ENCODE results near the gene CNTROB. TPM values are rescaled to one million over a fixed set of nuclear protein-coding genes. Genes with fewer than 3 reads are reported as not detected.

CNTROB gene
- polyA plus RNA-seq, 1 donor from 2014 or later, result 48.7 TPM

DNA sequence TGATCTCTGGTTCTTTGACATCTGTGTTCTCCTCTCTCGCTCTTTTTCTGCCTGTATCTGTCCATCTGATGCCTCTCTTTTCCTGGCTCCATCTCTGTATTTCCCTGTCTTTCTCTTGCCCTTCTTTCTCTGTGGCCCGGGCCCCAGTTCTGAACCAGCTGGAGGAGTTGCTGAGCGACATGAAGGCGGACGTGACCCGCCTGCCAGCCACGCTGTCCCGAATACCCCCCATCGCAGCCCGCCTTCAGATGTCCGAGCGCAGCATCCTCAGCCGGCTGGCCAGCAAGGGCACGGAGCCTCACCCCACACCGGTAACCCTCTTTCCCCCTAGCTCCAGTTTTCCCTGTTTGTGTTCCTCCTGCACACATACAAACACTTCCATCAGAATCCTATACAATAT, 21.7 kb upstream of the CNTROB start:
- peaks cover 6% of the 10 kb centered on the region for H4K20me1 ChIP-seq (ENCODE audit: insufficient read depth)
- H3K79me2 ChIP-seq (replicated peaks; ENCODE audit: insufficient read depth, low read length), result no peaks in the 10 kb centered on the region
- no peak overlapping the region for H2AFZ ChIP-seq (ENCODE audit: low read depth, low read length)
- no peaks in the 10 kb centered on the region for H3K9me3 ChIP-seq (ENCODE audit: low read length)
- no peaks in the 10 kb centered on the region for H3K9me2 ChIP-seq (ENCODE audit: insufficient read depth, low read length)
- TF ChIP-seq TAF1 (IDR thresholded peaks at IDR 0.05; ENCODE audit: low read depth), result no peak
- TF ChIP-seq MXI1 (conservative IDR thresholded peaks at IDR 0.05; ENCODE audit: poor library complexity, severe bottlenecking), result no peak
- TF ChIP-seq, protein P1, sequence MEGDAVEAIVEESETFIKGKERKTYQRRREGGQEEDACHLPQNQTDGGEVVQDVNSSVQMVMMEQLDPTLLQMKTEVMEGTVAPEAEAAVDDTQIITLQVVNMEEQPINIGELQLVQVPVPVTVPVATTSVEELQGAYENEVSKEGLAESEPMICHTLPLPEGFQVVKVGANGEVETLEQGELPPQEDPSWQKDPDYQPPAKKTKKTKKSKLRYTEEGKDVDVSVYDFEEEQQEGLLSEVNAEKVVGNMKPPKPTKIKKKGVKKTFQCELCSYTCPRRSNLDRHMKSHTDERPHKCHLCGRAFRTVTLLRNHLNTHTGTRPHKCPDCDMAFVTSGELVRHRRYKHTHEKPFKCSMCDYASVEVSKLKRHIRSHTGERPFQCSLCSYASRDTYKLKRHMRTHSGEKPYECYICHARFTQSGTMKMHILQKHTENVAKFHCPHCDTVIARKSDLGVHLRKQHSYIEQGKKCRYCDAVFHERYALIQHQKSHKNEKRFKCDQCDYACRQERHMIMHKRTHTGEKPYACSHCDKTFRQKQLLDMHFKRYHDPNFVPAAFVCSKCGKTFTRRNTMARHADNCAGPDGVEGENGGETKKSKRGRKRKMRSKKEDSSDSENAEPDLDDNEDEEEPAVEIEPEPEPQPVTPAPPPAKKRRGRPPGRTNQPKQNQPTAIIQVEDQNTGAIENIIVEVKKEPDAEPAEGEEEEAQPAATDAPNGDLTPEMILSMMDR (IDR thresholded peaks at IDR 0.05; ENCODE audit: poor library complexity, severe bottlenecking), result no peak
- TF ChIP-seq SMC3 (conservative IDR thresholded peaks at IDR 0.05; ENCODE audit: poor library complexity), result no peak
- no peak for TF ChIP-seq EP300 (conservative IDR thresholded peaks at IDR 0.05; ENCODE audit: poor library complexity, severe bottlenecking)
- TF ChIP-seq POLR2AphosphoS5 (IDR thresholded peaks at IDR 0.05), result no peak
- TF ChIP-seq, protein P2, sequence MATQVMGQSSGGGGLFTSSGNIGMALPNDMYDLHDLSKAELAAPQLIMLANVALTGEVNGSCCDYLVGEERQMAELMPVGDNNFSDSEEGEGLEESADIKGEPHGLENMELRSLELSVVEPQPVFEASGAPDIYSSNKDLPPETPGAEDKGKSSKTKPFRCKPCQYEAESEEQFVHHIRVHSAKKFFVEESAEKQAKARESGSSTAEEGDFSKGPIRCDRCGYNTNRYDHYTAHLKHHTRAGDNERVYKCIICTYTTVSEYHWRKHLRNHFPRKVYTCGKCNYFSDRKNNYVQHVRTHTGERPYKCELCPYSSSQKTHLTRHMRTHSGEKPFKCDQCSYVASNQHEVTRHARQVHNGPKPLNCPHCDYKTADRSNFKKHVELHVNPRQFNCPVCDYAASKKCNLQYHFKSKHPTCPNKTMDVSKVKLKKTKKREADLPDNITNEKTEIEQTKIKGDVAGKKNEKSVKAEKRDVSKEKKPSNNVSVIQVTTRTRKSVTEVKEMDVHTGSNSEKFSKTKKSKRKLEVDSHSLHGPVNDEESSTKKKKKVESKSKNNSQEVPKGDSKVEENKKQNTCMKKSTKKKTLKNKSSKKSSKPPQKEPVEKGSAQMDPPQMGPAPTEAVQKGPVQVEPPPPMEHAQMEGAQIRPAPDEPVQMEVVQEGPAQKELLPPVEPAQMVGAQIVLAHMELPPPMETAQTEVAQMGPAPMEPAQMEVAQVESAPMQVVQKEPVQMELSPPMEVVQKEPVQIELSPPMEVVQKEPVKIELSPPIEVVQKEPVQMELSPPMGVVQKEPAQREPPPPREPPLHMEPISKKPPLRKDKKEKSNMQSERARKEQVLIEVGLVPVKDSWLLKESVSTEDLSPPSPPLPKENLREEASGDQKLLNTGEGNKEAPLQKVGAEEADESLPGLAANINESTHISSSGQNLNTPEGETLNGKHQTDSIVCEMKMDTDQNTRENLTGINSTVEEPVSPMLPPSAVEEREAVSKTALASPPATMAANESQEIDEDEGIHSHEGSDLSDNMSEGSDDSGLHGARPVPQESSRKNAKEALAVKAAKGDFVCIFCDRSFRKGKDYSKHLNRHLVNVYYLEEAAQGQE (IDR thresholded peaks at IDR 0.05; ENCODE audit: borderline replicate concordance), result no peak
- TF ChIP-seq RAD21 (conservative IDR thresholded peaks at IDR 0.05), result no peak
- no peak for TF ChIP-seq EZH2 (IDR thresholded peaks at IDR 0.05; ENCODE audit: borderline replicate concordance, insufficient read depth, low read length, poor library complexity, severe bottlenecking)
- H3K9ac ChIP-seq (ENCODE audit: low read length), result no peak overlapping the region
- no peaks in the 10 kb centered on the region for H3K27me3 ChIP-seq (ENCODE audit: insufficient read depth, low read depth, low read length)
- H3K4me3 ChIP-seq (ENCODE audit: low read length), result no peak overlapping the region
- H3K27ac ChIP-seq (ENCODE audit: low read length), result no peak overlapping the region
- H3F3A ChIP-seq (ENCODE audit: insufficient read depth, low read length, poor library complexity, severe bottlenecking), result peaks cover 8% of the 10 kb centered on the region
- H3K36me3 ChIP-seq (ENCODE audit: insufficient read depth, low read length), result no peaks in the 10 kb centered on the region
- no peak overlapping the region for H3K4me2 ChIP-seq (ENCODE audit: low read length)

DNA sequence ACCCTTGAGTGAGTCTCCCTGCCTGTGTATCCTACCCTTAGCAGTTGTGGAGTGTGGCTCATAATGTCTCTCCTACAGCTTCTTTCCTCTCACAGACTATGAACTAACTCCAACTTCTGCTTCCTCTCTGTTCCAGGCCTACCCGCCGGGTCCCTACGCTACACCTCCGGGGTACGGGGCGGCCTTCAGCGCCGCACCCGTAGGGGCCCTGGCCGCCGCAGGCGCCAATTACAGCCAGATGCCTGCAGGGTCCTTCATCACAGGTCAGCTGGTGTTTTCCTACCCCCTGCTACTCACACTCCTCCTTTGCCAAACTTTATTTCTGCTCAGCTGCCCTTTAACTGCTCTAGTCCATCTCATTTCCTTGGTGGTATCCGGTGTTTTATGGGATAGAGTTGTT, 21.3 kb upstream of the CNTROB start:
- TF ChIP-seq EP300 (conservative IDR thresholded peaks at IDR 0.05; ENCODE audit: poor library complexity, severe bottlenecking), result no peak
- TF ChIP-seq, protein P2 (IDR thresholded peaks at IDR 0.05; ENCODE audit: borderline replicate concordance), result no peak
- no peak for TF ChIP-seq POLR2AphosphoS5 (IDR thresholded peaks at IDR 0.05)
- TF ChIP-seq, protein P1 (IDR thresholded peaks at IDR 0.05; ENCODE audit: poor library complexity, severe bottlenecking), result no peak
- no peak for TF ChIP-seq RAD21 (conservative IDR thresholded peaks at IDR 0.05)
- TF ChIP-seq MXI1 (conservative IDR thresholded peaks at IDR 0.05; ENCODE audit: poor library complexity, severe bottlenecking), result no peak
- no peak for TF ChIP-seq TAF1 (IDR thresholded peaks at IDR 0.05; ENCODE audit: low read depth)
- TF ChIP-seq SMC3 (conservative IDR thresholded peaks at IDR 0.05; ENCODE audit: poor library complexity), result no peak
- TF ChIP-seq EZH2 (IDR thresholded peaks at IDR 0.05; ENCODE audit: borderline replicate concordance, insufficient read depth, low read length, poor library complexity, severe bottlenecking), result no peak
- H3K79me2 ChIP-seq (replicated peaks; ENCODE audit: insufficient read depth, low read length), result no peaks in the 10 kb centered on the region
- H3F3A ChIP-seq (ENCODE audit: insufficient read depth, low read length, poor library complexity, severe bottlenecking), result peaks cover 9% of the 10 kb centered on the region
- H3K9me2 ChIP-seq (ENCODE audit: insufficient read depth, low read length), result no peaks in the 10 kb centered on the region
- H3K27me3 ChIP-seq (ENCODE audit: insufficient read depth, low read depth, low read length), result no peaks in the 10 kb centered on the region
- no peak overlapping the region for H3K9ac ChIP-seq (ENCODE audit: low read length)
- H3K9me3 ChIP-seq (ENCODE audit: low read length), result no peaks in the 10 kb centered on the region
- no peak overlapping the region for H3K27ac ChIP-seq (ENCODE audit: low read length)
- no peak overlapping the region for H3K4me2 ChIP-seq (ENCODE audit: low read length)
- H3K4me3 ChIP-seq (ENCODE audit: low read length), result no peak overlapping the region
- H2AFZ ChIP-seq (ENCODE audit: low read depth, low read length), result no peak overlapping the region
- no peaks in the 10 kb centered on the region for H3K36me3 ChIP-seq (ENCODE audit: insufficient read depth, low read length)
- H4K20me1 ChIP-seq (ENCODE audit: insufficient read depth), result peaks cover 6% of the 10 kb centered on the region

Measured in neural cell (in vitro differentiated cells).